Measurements from ENCODE around the gene CDC7.

DNA sequence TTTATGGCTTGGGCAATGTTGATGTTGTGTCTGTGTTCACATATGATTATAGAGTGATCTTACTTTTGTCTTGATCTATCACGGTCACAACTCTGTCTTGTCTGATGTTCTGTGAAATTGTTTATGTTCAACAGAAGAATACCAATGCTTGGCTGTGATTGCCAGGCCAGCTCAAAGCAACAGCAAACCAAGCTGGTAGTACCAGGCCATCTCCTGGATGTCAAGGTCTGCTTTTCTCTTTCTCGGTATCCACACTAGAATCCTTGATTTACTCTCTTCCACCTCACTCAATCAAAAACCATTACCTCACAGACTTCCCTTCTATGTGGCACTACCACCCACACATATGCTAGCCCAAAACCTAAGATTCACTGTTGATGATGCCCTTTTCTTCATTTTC lies 1.3 kb upstream of the CDC7 start:
- no peak for TF ChIP-seq CTCF (IDR thresholded peaks at IDR 0.05)
- TF ChIP-seq EZH2 (IDR thresholded peaks at IDR 0.05), result no peak
- TF ChIP-seq EZH2phosphoT487 (IDR thresholded peaks at IDR 0.05), result no peak

Data from neural progenitor cell (in vitro differentiated cells).